Measurements from ENCODE around the gene SNX1.
"Not testable (repeated sequence)": the region's sequence is repeated elsewhere in the genome, so short reads cannot be mapped to it uniquely, and the experiment has no call there.

Gene SNX1

GRCh38 chr15:64071931-64072765, 23.6 kb upstream of the SNX1 start:
- no peak for DNase-seq (ENCODE audit: low read depth, low spot score)
- H3K27ac ChIP-seq, result peak overlapping the region; percentile 39

DNA sequence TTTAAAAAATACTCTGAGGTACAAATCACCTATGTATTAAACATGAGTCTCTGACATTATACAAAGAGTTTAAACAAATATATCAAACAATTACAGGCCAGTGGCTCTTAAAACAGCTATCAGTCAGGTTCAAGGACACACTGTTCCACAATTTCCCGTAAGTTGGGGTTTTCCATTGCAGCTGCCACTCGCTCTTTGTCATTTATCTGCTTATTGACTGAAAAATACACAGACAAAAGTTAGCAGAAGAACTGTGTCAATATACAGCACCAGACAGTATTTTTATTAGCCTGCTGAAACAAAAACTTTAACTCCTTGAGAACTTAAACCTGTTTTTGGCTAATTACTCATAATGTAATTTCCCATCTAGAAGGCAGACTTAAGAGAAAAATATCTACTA, 23.0 kb upstream of the SNX1 start:
- H3K27ac ChIP-seq, result no peak overlapping the region
- no peak for DNase-seq (ENCODE audit: low read depth, low spot score)

GRCh38 chr15:64073496-64073895, 22.3 kb upstream of the SNX1 start:
- not testable (repeated sequence) for DNase-seq (ENCODE audit: low read depth, low spot score); H3K27ac ChIP-seq

GRCh38 chr15:64082757-64083156, 13.0 kb upstream of the SNX1 start:
- DNase-seq (ENCODE audit: low read depth, low spot score), result no peak
- no peak overlapping the region for H3K27ac ChIP-seq

DNA sequence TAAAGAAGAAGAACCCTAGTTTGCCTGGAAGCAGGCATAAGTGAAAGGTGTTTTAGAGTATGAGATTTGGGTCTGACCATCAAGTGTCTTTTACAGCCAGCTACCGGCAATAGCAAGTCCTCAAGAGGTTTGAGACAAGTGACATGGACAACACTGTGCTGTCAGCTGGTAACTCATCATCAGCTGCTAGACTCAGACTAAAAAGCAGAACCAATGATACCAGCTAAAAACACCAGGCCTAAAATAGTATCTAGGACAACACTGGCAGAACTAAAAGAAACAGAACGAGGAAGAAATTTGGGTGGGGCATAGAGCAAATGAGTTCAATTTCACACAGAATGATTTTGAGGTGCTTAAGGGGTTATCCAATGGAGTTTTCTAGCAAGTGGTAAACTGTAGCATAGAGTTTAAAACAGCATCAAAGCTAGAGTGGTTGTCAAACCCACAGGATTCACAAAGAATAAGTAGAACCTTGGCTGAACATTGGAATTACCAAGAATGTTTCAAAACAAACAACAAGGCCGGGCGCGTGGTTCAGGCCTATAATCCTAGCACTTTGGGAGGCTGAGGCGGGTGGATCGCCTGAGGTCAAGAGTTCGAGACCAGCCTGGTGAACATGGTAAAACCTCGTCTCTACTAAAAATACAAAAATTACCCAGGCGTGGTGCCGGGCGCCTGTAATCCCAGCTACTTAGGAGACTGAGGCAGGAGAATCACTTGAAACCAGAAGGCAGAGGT, 6.1 kb upstream of the SNX1 start:
- no peak for DNase-seq (ENCODE audit: low read depth, low spot score)
- H3K27ac ChIP-seq, result no peak overlapping the region

- H3K27ac ChIP-seq, result no peak overlapping the region
- DNase-seq (ENCODE audit: low read depth, low spot score), result no peak
Measured at GRCh38 chr15:64090527-64090926, 5.3 kb upstream of the SNX1 start.

DNA sequence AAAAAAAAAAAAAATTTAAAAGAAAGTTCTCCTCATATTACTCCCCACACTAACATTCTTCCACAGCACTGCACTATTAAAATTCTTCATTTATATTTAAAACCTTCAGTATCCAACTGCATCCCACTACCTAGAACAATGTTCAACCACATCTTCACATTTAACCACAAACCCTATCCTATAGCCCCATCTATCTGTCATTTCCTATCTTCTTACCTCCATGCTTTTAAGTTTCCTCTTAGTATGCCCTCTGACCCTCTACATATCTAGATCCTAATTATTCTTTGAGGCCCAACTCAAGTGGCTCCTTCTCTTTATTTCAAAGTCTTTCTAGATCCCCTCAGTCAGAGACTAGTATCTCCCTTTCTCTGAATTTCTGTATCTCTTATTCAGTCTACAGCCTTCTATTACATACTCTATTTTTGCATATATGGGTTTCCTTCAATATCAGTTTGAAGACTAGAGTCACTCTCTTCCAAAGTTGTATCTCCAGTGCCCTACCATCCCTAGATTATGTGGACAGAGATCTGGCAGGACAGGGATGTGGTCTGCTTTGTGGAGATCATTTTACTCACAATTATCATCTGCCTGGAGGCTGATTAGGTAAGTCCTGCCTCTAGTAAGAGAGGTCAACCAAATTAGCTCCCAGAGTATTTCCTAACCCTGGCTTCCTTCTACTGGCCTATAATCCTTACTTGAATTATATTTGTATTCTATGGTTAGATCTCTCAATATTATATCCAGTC, 3.5 kb upstream of the SNX1 start:
- peak overlapping the region; percentile 74 for H3K27ac ChIP-seq
- DNase-seq (ENCODE audit: low read depth, low spot score), result no peak

DNA sequence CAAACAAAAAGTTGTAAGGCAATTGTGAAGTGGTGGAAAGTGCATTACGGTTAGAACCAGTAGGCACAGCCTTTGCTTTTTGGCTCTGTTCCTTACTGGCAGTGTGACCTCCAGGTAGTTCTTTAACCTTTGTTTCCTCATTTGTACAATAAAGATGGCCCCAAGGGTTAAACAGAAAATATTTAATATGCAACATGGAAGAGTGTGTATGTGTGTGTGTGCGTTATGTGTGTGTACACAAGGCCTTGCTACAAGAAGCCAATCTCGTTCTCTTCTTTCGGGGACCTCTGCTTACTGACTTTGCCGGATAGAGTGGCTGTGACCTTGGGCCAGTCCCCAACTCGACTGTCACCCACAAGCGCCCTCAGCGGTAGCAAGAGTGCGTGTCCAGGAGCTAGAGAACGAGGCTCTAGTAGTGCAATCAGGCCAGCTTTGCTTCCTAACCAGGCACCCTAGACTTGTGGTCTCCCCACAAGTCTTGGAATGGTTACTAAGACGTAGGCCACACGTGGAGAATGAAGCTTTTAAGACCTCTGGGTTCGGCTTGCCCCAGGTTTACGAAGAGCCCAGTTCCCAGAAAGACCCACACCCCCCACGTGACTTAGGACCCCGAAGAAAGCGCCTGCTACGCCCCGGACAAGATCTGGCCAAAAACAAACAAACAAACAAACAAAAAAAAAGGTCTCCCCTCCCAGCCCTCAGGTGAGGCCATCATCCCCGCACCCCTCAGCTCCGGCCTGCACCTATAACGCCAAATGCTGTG, 2.7 kb upstream of the SNX1 start:
- no peak for DNase-seq (ENCODE audit: low read depth, low spot score)
- H3K27ac ChIP-seq, result peak overlapping the region; percentile 74

- H3K27ac ChIP-seq, result peak within 1 kb of the TSS; percentile 74
- DNase-seq (ENCODE audit: low read depth, low spot score), result peak; percentile 95
Measured at GRCh38 chr15:64093627-64094417, 2.0 kb upstream of the SNX1 start, which contains the start of gene CIAO2A. TSS of gene CIAO2A (minus strand) at chr15:64093838. CDS start at chr15:64093768, 70 bp downstream.

- DNase-seq (ENCODE audit: low read depth, low spot score), result no peak
- H3K27ac ChIP-seq, result peak overlapping the region; percentile 71
Measured at GRCh38 chr15:64095431-64095794, 369 bp upstream of the SNX1 start.

- no peak for DNase-seq (ENCODE audit: low read depth, low spot score)
- peak overlapping the region; percentile 71 for H3K27ac ChIP-seq
Measured at GRCh38 chr15:64096668-64097384, 1.0 kb downstream of the SNX1 start.

DNA sequence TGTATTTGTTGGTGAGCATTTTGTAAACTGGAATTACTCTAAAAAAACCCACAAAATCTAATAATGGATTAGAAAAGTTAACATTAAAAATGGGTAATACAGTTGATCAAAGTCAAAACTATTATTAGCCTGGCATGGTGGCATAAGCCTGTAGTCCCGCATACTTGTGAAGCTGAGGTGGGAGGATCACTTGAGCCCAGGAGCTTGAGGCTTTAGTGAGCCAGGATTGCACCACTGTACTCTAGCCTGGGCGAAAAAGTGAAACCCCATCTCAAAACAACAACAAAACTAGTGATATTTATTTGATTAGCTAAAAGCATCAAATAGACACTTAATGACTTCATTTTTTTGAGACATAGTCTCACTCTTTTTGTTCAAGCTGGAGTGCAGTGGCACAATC, 3.6 kb downstream of the SNX1 start:
- no peak for DNase-seq (ENCODE audit: low read depth, low spot score)
- no peak overlapping the region for H3K27ac ChIP-seq

GRCh38 chr15:64100958-64101357, 5.2 kb downstream of the SNX1 start:
- no peak overlapping the region for H3K27ac ChIP-seq
- no peak for DNase-seq (ENCODE audit: low read depth, low spot score)

DNA sequence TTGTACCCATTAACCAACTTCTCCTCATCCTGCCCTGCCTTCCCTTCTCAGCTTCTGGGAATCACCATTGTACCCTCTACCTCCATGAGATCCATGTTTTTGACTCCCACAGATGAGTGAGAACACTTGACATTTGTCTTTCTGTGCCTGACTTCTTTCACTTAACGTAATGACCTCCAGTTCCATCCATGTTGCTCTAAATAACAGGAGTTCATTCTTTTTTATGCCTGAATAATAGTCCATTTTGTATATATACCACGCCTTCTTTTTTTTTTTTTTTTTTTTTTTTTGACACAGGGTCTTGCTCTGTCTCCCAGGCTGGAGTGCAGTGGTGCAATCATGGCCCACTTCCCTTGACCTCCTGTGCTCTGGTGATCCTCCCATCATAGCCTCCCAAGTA, 6.7 kb downstream of the SNX1 start:
- no peak overlapping the region for H3K27ac ChIP-seq
- no peak for DNase-seq (ENCODE audit: low read depth, low spot score)

DNA sequence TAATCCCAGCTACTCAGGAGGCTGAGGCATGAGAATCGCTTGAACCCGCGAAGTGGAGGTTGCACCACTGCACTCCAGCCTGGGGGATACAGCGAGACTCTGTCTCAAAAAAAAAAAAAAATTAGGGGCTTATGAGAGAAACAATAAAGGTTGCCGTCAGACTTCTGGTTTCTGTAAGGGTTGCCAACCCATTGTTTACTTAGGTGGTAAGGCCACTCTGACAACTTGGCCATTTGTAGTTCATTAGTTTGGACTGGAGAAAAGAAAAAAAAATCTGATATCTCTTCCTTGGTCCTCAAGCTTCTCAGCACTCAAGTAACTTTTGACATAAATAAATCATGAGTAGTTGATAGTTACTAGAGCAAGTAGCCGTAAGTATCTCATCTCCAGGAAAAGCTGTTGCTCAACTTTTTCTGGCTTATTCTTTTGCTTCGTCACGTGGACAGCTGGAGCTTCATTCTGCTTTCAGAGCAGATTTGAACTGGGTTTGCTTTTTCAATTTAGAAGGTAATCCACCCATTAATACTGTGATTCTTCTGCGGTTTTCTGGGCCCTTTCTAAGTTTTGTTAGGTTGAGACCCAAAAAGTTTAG, 9.4 kb downstream of the SNX1 start:
- DNase-seq (ENCODE audit: low read depth, low spot score), result no peak
- no peak overlapping the region for H3K27ac ChIP-seq

DNA sequence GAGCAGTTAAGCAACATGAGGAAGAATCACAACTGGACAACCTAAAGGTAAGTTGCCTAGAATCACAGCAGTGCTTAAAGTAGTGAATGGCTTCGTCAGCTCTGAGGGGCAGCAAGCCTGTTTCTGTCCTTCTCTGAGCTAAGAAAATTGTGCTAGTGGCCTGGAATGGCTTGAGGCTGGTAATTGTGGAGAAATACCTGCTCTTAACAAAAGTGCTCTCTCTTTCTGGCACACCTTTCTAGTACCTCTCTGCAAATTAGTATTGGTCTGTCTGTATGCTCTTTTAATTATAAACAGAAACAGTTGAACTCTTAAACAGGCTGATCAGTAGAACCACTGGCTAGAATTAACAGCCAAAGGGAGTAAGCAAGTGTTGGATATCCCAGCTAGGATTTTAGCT, 11.6 kb downstream of the SNX1 start:
- no peak overlapping the region for H3K27ac ChIP-seq
- DNase-seq (ENCODE audit: low read depth, low spot score), result no peak

DNA sequence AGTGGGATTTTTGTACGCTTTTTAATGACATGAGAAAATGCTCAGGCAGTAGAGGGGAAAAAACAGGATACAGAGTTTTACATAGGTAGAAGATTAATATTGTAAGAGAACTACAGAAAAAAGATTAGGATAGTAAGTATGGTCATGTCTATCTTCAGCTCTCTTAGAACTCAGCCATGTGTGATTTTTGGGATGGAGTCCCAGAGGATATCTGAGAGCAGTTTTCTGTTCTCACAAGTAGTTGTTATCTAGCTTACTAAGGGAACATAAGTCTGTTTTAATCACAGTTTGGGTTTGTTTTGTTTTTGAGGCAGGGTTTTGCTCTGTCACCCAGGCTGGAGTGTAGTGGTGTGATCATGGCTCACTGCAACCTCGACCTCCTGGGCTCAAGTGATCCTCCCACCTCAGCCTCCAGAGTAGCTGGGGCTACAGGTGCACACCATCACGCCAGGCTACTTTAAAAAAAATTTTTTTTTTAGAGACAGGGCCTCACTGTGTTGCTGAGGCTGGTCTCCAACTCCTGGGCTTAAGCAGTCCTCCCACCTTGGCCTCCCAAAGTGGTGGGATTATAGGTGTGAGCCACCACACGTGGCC, 14.4 kb downstream of the SNX1 start:
- not testable (repeated sequence) for H3K27ac ChIP-seq; DNase-seq (ENCODE audit: low read depth, low spot score)
